Measurements from ENCODE around the gene LTBP1.

GRCh38 chr2:32923109-32923508 lies 23.6 kb upstream of the LTBP1 start:
- no peak for TF ChIP-seq POLR2A (IDR thresholded peaks at IDR 0.05)
- TF ChIP-seq CTCF (IDR thresholded peaks at IDR 0.05): no peak
